ENCODE data around the gene ETNK1.
"Not testable (repeated sequence)": the region's sequence is repeated elsewhere in the genome, so short reads cannot be mapped to it uniquely, and the experiment has no call there.

The ETNK1 gene

GRCh38 chr12:22624870-22625761 lies at the start of gene ETNK1:
Gene ETNK1 (plus strand): TSS chr12:22625171. CDS start chr12:22625431, 260 bp downstream.
- FAIRE-seq, result no peak

GRCh38 chr12:22576065-22576464 lies 48.9 kb upstream of the ETNK1 start:
- no peak for FAIRE-seq

- FAIRE-seq, result no peak
Measured at GRCh38 chr12:22576473-22576872, 48.5 kb upstream of the ETNK1 start.

- no peak for FAIRE-seq
Measured at GRCh38 chr12:22577667-22578066, 47.3 kb upstream of the ETNK1 start.

- no peak for FAIRE-seq
Measured at GRCh38 chr12:22578328-22578727, 46.6 kb upstream of the ETNK1 start.

GRCh38 chr12:22588817-22589216 lies 36.2 kb upstream of the ETNK1 start:
- FAIRE-seq, result peak; percentile 97

- no peak for FAIRE-seq
Measured at GRCh38 chr12:22593864-22594263, 31.1 kb upstream of the ETNK1 start.

GRCh38 chr12:22597539-22597938 lies 27.4 kb upstream of the ETNK1 start:
- not testable (repeated sequence) for FAIRE-seq

GRCh38 chr12:22598141-22598762 lies 26.7 kb upstream of the ETNK1 start:
- peak; percentile 88 for FAIRE-seq

- no peak for FAIRE-seq
Measured at GRCh38 chr12:22598763-22599161, 26.2 kb upstream of the ETNK1 start.

- FAIRE-seq, result no peak
Measured at GRCh38 chr12:22600181-22600580, 24.8 kb upstream of the ETNK1 start.

GRCh38 chr12:22609501-22609900 lies 15.5 kb upstream of the ETNK1 start:
- no peak for FAIRE-seq

GRCh38 chr12:22610131-22610530 lies 14.8 kb upstream of the ETNK1 start:
- no peak for FAIRE-seq

GRCh38 chr12:22612822-22613221 lies 12.1 kb upstream of the ETNK1 start:
- FAIRE-seq, result not testable (repeated sequence)

GRCh38 chr12:22615963-22616501 lies 8.9 kb upstream of the ETNK1 start:
- FAIRE-seq, result no peak

- no peak for FAIRE-seq
Measured at GRCh38 chr12:22617630-22618029, 7.3 kb upstream of the ETNK1 start.

GRCh38 chr12:22624548-22624869 lies 462 bp upstream of the ETNK1 start:
- no peak for FAIRE-seq

GRCh38 chr12:22625762-22626294 lies 857 bp downstream of the ETNK1 start:
- no peak for FAIRE-seq

- no peak for FAIRE-seq
Measured at GRCh38 chr12:22626406-22626805, 1.4 kb downstream of the ETNK1 start.

- FAIRE-seq, result no peak
Measured at GRCh38 chr12:22627371-22627770, 2.4 kb downstream of the ETNK1 start.

- peak; percentile 71 for FAIRE-seq
Measured at GRCh38 chr12:22628228-22628627, 3.3 kb downstream of the ETNK1 start.

- FAIRE-seq, result peak; percentile 98
Measured at GRCh38 chr12:22631863-22632463, 7.0 kb downstream of the ETNK1 start.

- FAIRE-seq, result no peak
Measured at GRCh38 chr12:22634883-22635282, 9.9 kb downstream of the ETNK1 start.

Measured in islet of Langerhans (tissue), 1 donor.